HEK293 (cell line): ENCODE data around the gene PAPLN.

Experiments
- ZBTB49 ChIP-seq: fragments of 450-650 bp; formaldehyde crosslinking; IDR thresholded peaks from 2 replicates; pipeline ENCODE4 v1.5.1; 2016; ENCODE audit warnings: missing biosample characterization, missing genetic modification characterization, low read depth
- ZNF677 ChIP-seq: fragments of 450-650 bp; IDR thresholded peaks from 2 replicates; pipeline ENCODE4 v1.5.0; 2018; ENCODE audit warnings: missing biosample characterization, mild to moderate bottlenecking, missing genetic modification characterization, moderate library complexity

- no peak for TF ChIP-seq ZBTB49
- no peak for TF ChIP-seq ZNF677
These were observed 5.1 kb downstream of the PAPLN start for GRCh38 chr14:73242357-73242901.
